K562 (cell line): Measurements from ENCODE around the gene SCN1B. TPM values are rescaled to one million over a fixed set of nuclear protein-coding genes. Genes with fewer than 3 reads are reported as not detected.

Experiments used
- ATAC-seq: fragments of 200-7000 bp; cut with Tn5 transposase; 3 replicates; pipeline ENCODE4 v1.9.1; 2020; ENCODE audit warnings: moderate library complexity
- BruUV-seq: library from RNA; stranded (reverse); fragments of 400-500 nt; replicated peaks from 2 replicates; lab custom pipeline; 2021; lab: Mats Ljungman, UMichigan
- CTCF ChIA-PET: fragments of 300-600 bp; formaldehyde crosslinking; extraction: SDS; loops from one replicate; lab custom pipeline; 2021; ENCODE audit warnings: low intra/inter-chr PET ratio; lab: Yijun Ruan, JAX
- POLR2A ChIA-PET: fragments of 300-600, 350-650 bp; sonication (Branson Sonifier 250); formaldehyde crosslinking; extraction: SDS; loops from one replicate; lab custom pipeline; 2021; ENCODE audit warnings: antibody characterized with exemption, inconsistent platforms; lab: Yijun Ruan, JAX
- DNase-seq, 4 experiments: peaks; one replicate each; pipeline versions ENCODE4 v3.0.0 to v3.0.0-alpha.2; 2011 to 2018; ENCODE audit warnings: low spot score in 3 of 4, mixed read lengths in 3 of 4; ENCODE audit errors: extremely low read depth in 1 of 4
- FAIRE-seq: peaks from 2 replicates; lab custom pipeline; 2011; peaks lifted over from hg19 to GRCh38; lab: Jason Lieb, UNC
- H2AFZ ChIP-seq: 2 replicates; pipeline ENCODE4 v1.6.0; 2011; ENCODE audit warnings: low read depth, low read length, control low read depth, inconsistent platforms
- H3K27ac ChIP-seq: fragments of 200-600 bp; 3 replicates; pipeline ENCODE4 v1.8.0; 2011; ENCODE audit warnings: low read depth, mild to moderate bottlenecking, control low read depth, inconsistent platforms, low read length, moderate library complexity, mixed read lengths; ENCODE audit errors: extremely low read depth
- H3K27me3 ChIP-seq, 2 experiments: fragments of 300-600 bp in 1 of 2; 2 replicates in 1 of 2; 3 replicates in 1 of 2; pipeline versions ENCODE4 v1.6.0 to v1.8.0; 2011; ENCODE audit warnings: inconsistent platforms in 2 of 2, low read length in 2 of 2, mild to moderate bottlenecking in 1 of 2, mixed read lengths in 1 of 2, moderate library complexity in 1 of 2; ENCODE audit not compliant: control insufficient read depth in 2 of 2, insufficient read depth in 2 of 2
- H3K36me3 ChIP-seq: fragments of 300-600 bp; 3 replicates; pipeline ENCODE4 v1.8.0; 2011; ENCODE audit warnings: mild to moderate bottlenecking, low read length, inconsistent platforms; ENCODE audit not compliant: control insufficient read depth, insufficient read depth
- H3K4me1 ChIP-seq, 2 experiments: fragments of 200-600 bp in 1 of 2; replicated peaks in 1 of 2; 2 replicates in 1 of 2; 3 replicates in 1 of 2; pipeline versions ENCODE4 v1.5.1 to v1.8.0; 2011; ENCODE audit warnings: inconsistent platforms in 2 of 2, low read length in 2 of 2, mild to moderate bottlenecking in 1 of 2, mixed read lengths in 1 of 2, moderate library complexity in 1 of 2; ENCODE audit not compliant: control insufficient read depth in 2 of 2, insufficient read depth in 2 of 2
- H3K4me2 ChIP-seq: 2 replicates; pipeline ENCODE4 v1.6.1; 2011; ENCODE audit warnings: low read length, control low read depth, inconsistent platforms, mixed read lengths; ENCODE audit not compliant: insufficient read depth
- H3K4me3 ChIP-seq: fragments of 200-600 bp; sonication (generic), shearing (Covaris generic); 2 replicates; pipeline ENCODE4 v1.5.1; 2016; ENCODE audit warnings: control low read depth, inconsistent platforms
- H3K79me2 ChIP-seq: fragments of 200-600 bp; 3 replicates; pipeline ENCODE4 v1.8.0; 2011; ENCODE audit warnings: low read length, inconsistent platforms; ENCODE audit not compliant: control insufficient read depth, insufficient read depth
- H3K9ac ChIP-seq, 2 experiments: 2 replicates each; pipeline versions ENCODE4 v1.6.0 to v1.6.1; 2011; ENCODE audit warnings: low read depth in 2 of 2, low read length in 2 of 2, control low read depth in 1 of 2, inconsistent platforms in 1 of 2, mild to moderate bottlenecking in 1 of 2, mixed read lengths in 1 of 2; ENCODE audit not compliant: insufficient read depth in 1 of 2
- H3K9me1 ChIP-seq: one replicate; pipeline ENCODE4 v1.6.0; 2011; ENCODE audit warnings: inconsistent platforms, mild to moderate bottlenecking, low read length, moderate library complexity; ENCODE audit not compliant: control insufficient read depth, insufficient read depth
- H3K9me3 ChIP-seq: replicated peaks from 2 replicates; pipeline ENCODE4 v1.5.1; 2011; ENCODE audit warnings: low read depth, low read length, inconsistent platforms; ENCODE audit not compliant: control insufficient read depth, insufficient read depth
- H4K20me1 ChIP-seq: replicated peaks from 2 replicates; pipeline ENCODE4 v1.6.1; 2011; ENCODE audit warnings: low read length, inconsistent platforms, mixed read lengths; ENCODE audit not compliant: control insufficient read depth, insufficient read depth
- ADNP ChIP-seq: fragments of 200-800 bp; sonication (Bioruptor generic); IDR thresholded peaks from 2 replicates; pipeline ENCODE4 v1.6.1; 2016; ENCODE audit warnings: missing genetic modification characterization, missing compliant biosample characterization
- ATF3 ChIP-seq, 2 experiments: fragments of 450-650 bp in 1 of 2; sonication (generic) in 1 of 2; formaldehyde crosslinking in 1 of 2; IDR thresholded peaks in 1 of 2; conservative IDR thresholded peaks in 1 of 2; 2 replicates each; pipeline versions ENCODE4 v1.6.1 to v1.8.1; 2016 to 2023; ENCODE audit warnings: mild to moderate bottlenecking in 2 of 2, moderate library complexity in 2 of 2, inconsistent platforms in 1 of 2, missing genetic modification reagents in 1 of 2
- CEBPB ChIP-seq: fragments of 450-650 bp; IDR thresholded peaks from 2 replicates; pipeline ENCODE4 v1.6.1; 2016; ENCODE audit warnings: missing genetic modification characterization, missing compliant biosample characterization
- ETV5 ChIP-seq: sonication (generic); formaldehyde crosslinking; IDR thresholded peaks from 2 replicates; pipeline ENCODE4 v1.4.0; 2020; ENCODE audit warnings: low read depth, mild to moderate bottlenecking, missing genetic modification reagents
- GTF3C2 ChIP-seq: IDR thresholded peaks from 3 replicates; pipeline ENCODE4 v1.6.1; 2011; ENCODE audit warnings: borderline replicate concordance, mild to moderate bottlenecking, moderate library complexity; ENCODE audit not compliant: insufficient read length; ENCODE audit errors: extremely low read depth
- HDAC6 ChIP-seq: IDR thresholded peaks from 2 replicates; pipeline ENCODE4 v1.6.1; 2012; ENCODE audit warnings: low read depth, mild to moderate bottlenecking, control low read depth, inconsistent platforms, low read length, moderate library complexity
- JUND ChIP-seq, 2 experiments: IDR thresholded peaks; 2 replicates in 1 of 2; 3 replicates in 1 of 2; pipeline ENCODE4 v1.6.1; 2011; ENCODE audit warnings: borderline replicate concordance in 2 of 2, low read depth in 2 of 2, low read length in 2 of 2, improper control_type of control experiment in 1 of 2, missing biosample characterization in 1 of 2, missing genetic modification characterization in 1 of 2, missing genetic modification reagents in 1 of 2
- KDM1A ChIP-seq, 2 experiments: fragments of 450-650 bp; IDR thresholded peaks; 2 replicates each; pipeline ENCODE4 v1.6.1; 2016; ENCODE audit warnings: mild to moderate bottlenecking in 2 of 2
- RBM25 ChIP-seq: fragments of 200-400 bp; formaldehyde crosslinking; IDR thresholded peaks from 2 replicates; pipeline ENCODE4 v1.6.1; 2018; ENCODE audit warnings: low read length, low read depth, moderate library complexity; ENCODE audit not compliant: severe bottlenecking
- ZFP36 ChIP-seq: fragments of 150-350 bp; IDR thresholded peaks from 2 replicates; pipeline ENCODE4 v1.6.1; 2018; ENCODE audit warnings: low read length, low read depth; ENCODE audit not compliant: partially characterized antibody
- ZNF121 ChIP-seq: sonication (generic); formaldehyde crosslinking; conservative IDR thresholded peaks from 2 replicates; pipeline ENCODE4 v1.8.0; 2022; ENCODE audit warnings: missing genetic modification reagents
- ZNF24 ChIP-seq: fragments of 450-650 bp; IDR thresholded peaks from 2 replicates; pipeline ENCODE4 v1.6.1; 2016
- WGBS: fragments of 100-300 bp; shearing (Covaris generic); methylation state at CpG from one replicate; pipeline ENCODE4 v1.1.6; 2016; ENCODE audit warnings: low coverage, mixed read lengths; ENCODE audit not compliant: insufficient coverage; ENCODE audit errors: missing lambda C conversion rate; 5-methylcytosine and 5-hydroxymethylcytosine counted together
- in situ Hi-C: fragments of 300-500 bp; cut with MboI; formaldehyde crosslinking; loops from 4 replicates; pipeline ENCODE4 v1.15.0; 2018; ENCODE audit warnings: inconsistent platforms, mixed read lengths
- intact Hi-C: fragments of 100-400 bp; cut with micrococcal nuclease; formaldehyde crosslinking; loops from 2 replicates; pipeline ENCODE4 v1.14.2; 2022
- polyA plus RNA-seq, 8 experiments: library from polyadenylated mRNA; depleted of rRNA in 4 of 8; stranded (reverse) in 5 of 8; unstranded in 3 of 8; fragments of >200 nt; fragmentation: Nextera tagmentation in 2 of 8; fragmentation: Illumina TruSeq in 1 of 8; extraction: Ambion mirVana in 2 of 8; extraction: Trizol in 1 of 8; gene quantifications; 2 replicates each; pipeline versions ENCODE4 v1.2.1 to v1.2.3, GENCODE V29; 2011 to 2014; ENCODE audit warnings: inconsistent platforms in 1 of 8, missing spikeins in 1 of 8
- total RNA-seq, 7 experiments: library from RNA; depleted of rRNA in 6 of 7; stranded (reverse); fragments of >200 nt in 6 of 7; fragmentation: Illumina TruSeq in 2 of 7; extraction: Trizol in 2 of 7; gene quantifications; 2 replicates each; pipeline versions ENCODE4 v1.2.1 to v1.2.3, GENCODE V29; 2011 to 2021; ENCODE audit warnings: low replicate concordance in 1 of 7

SCN1B gene
- total and polyA plus RNA-seq, 9 of the 15 experiments (the other 6 are each of a cell fraction or from before 2014, with no cell fraction given) = 0.03 to 2.5 (median 0.91) TPM

GRCh38 chr19:35037716-35038622 lies 7.7 kb downstream of the SCN1B start:
- peaks cover 21 to 39% of the 10 kb centered on the region in 2 experiments for H3K4me1 ChIP-seq
- no peaks in the 10 kb centered on the region for H3K9me1 ChIP-seq
- ChIA-PET CTCF (no interaction called here), POLR2A (interaction anchor here (2.1 kb wide), 1 partner anchor 11 kb away, joined by 7 read pairs; no protein-coding TSS in a partner anchor)
- no peak for DNase-seq
- H4K20me1 ChIP-seq = no peaks in the 10 kb centered on the region
- no peak overlapping the region for H3K9ac ChIP-seq
- H2AFZ ChIP-seq = no peak overlapping the region
- no peak overlapping the region for H3K4me2 ChIP-seq
- in situ Hi-C loops = no loop called here
- FAIRE-seq = no peak
- H3K79me2 ChIP-seq = no peaks in the 10 kb centered on the region
- H3K27ac ChIP-seq = no peak overlapping the region
- no peaks in the 10 kb centered on the region for H3K9me3 ChIP-seq
- TF ChIP-seq ATF3 (IDR thresholded peaks at IDR 0.05) (peak; percentile 44; the same call in 1 of the 2 replicates), ATF3 (CRISPR knock-in tag; conservative IDR thresholded peaks at IDR 0.05) (no peak), ZFP36 (peak; percentile 65), ETV5 (CRISPR knock-in tag) (no peak), HDAC6 (no peak), JUND (IDR thresholded peaks at IDR 0.05; ENCODE audit: borderline replicate concordance, low read depth, low read length) (no peak), JUND (tag; IDR thresholded peaks at IDR 0.05; ENCODE audit: borderline replicate concordance, low read depth, low read length) (no peak), ZNF24 (peak; percentile 45; the same call in 1 of the 2 replicates), ADNP (peak; percentile 88), ZNF121 (CRISPR knock-in tag) (peak; percentile 58), KDM1A (IDR thresholded peaks at IDR 0.05) (peak in 1 of 2 experiments; percentile 30; a peak in 2 of 4 replicates), GTF3C2 (peak; percentile 35), CEBPB (tag) (peak; percentile 39; the same call in 1 of the 2 replicates), RBM25 (peak; percentile 75)
- H3K36me3 ChIP-seq = no peaks in the 10 kb centered on the region
- H3K27me3 ChIP-seq = 0 out of 5 replicates have a peak, but pooled peaks cover 0 to 8% of the 10 kb centered on the region in 2 experiments
- WGBS = 49% methylated on average over 11 of the region's 13 CpGs
- no peak overlapping the region for H3K4me3 ChIP-seq
- no peak for ATAC-seq
- intact Hi-C loops = no loop called here
- BruUV-seq = no TSS peak
